GM18502 (cell line): Measurements from ENCODE around the gene DHX38.

Experiments
- ATAC-seq: cut with Tn5 transposase; IDR thresholded peaks from one replicate; pipeline ENCODE4 v1.9.1; 2021; ENCODE audit warnings: mild to moderate bottlenecking; ENCODE audit not compliant: unreplicated experiment, poor library complexity

The DHX38 gene

DNA sequence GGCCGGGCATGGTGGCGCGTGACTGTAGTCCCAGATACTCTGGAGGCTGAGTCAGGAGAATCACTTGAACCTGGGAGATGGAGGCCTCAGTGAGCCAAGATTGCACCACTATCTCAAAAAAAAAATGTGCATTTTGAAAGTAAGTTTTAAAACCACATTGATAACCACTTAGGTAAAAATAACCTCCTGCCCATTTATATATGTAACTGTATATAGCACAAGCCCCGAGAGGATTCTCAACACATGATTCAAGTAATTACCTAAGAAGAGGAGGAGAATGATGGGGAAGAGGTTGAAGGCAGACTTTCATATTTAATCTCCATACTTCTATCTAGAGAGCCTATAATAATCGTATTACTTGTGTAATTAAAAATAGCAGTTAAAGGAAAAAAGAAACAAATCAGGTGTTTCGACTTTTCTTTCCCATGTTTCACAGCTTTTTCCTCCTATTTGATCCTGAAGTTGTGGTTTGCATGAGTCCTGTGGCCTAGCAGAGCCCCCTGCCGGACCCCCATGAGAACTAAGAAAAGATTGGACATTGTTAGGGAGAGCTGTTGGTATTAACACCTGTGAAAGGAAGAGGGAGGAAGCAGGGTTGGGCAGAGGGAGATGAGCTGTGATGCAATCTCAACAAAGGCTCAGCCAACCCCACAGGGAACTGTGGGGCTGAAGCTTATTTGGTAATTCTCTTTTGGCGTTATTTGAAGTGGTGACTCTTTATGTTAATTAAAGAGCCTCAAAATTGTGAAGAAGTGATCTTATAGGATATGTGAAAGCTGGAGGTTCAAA is 56.2 kb downstream of the DHX38 start:
- ATAC-seq = no peak

GRCh38 chr16:72159386-72159785 is 65.7 kb downstream of the DHX38 start:
- no peak for ATAC-seq

GRCh38 chr16:72159801-72160200 is 66.2 kb downstream of the DHX38 start:
- no peak for ATAC-seq

GRCh38 chr16:72162105-72162692 is 68.6 kb downstream of the DHX38 start:
- ATAC-seq = no peak
